Kidney epithelial cell (primary cell): ENCODE measurements around the gene CDH23. TPM values are rescaled to one million over a fixed set of nuclear protein-coding genes. Genes with fewer than 3 reads are reported as not detected.

ENCODE experiments used
- DNase-seq: peaks from one replicate; pipeline ENCODE4 v3.0.0-alpha.2; 2010; ENCODE audit warnings: low read depth
- H3K27me3 ChIP-seq: 2 replicates; pipeline ENCODE4 v1.6.0; 2011; ENCODE audit warnings: low read length; ENCODE audit not compliant: control insufficient read depth, insufficient read depth
- H3K36me3 ChIP-seq: 2 replicates; pipeline ENCODE4 v1.5.1; 2011; ENCODE audit warnings: low read length; ENCODE audit not compliant: control insufficient read depth, insufficient read depth
- H3K4me3 ChIP-seq: 2 replicates; pipeline ENCODE4 v1.5.1; 2011; ENCODE audit warnings: low read depth, mild to moderate bottlenecking, control low read depth, low read length
- CTCF ChIP-seq: IDR thresholded peaks from 2 replicates; pipeline ENCODE4 v1.5.1; 2011; ENCODE audit warnings: mild to moderate bottlenecking, moderate library complexity, low read length, control low read depth, inconsistent platforms; ENCODE audit not compliant: insufficient read depth, poor library complexity, severe bottlenecking
- total RNA-seq: library from RNA; depleted of rRNA; stranded (reverse); fragments of >200 nt; gene quantifications from 2 replicates; pipeline ENCODE4 v1.2.3, GENCODE V29; 2015

Gene CDH23
- total RNA-seq, 1 donor from 2014 or later: 0.04 TPM

GRCh38 chr10:71782917-71783490, 386.3 kb downstream of the CDH23 start:
- Histone ChIP-seq H3K36me3 (no peaks in the 10 kb centered on the region), H3K4me3 (no peak overlapping the region), H3K27me3 (peaks cover 8% of the 10 kb centered on the region)
- DNase-seq: no peak
- TF ChIP-seq CTCF: no peak

GRCh38 chr10:71783917-71784678, 387.4 kb downstream of the CDH23 start:
- DNase-seq: no peak
- Histone ChIP-seq H3K4me3 (no peak overlapping the region), H3K36me3 (no peaks in the 10 kb centered on the region), H3K27me3 (peaks cover 8% of the 10 kb centered on the region)
- no peak for TF ChIP-seq CTCF

- H3K27me3 ChIP-seq: peaks cover 8% of the 10 kb centered on the region
- no peaks in the 10 kb centered on the region for H3K36me3 ChIP-seq
- no peak overlapping the region for H3K4me3 ChIP-seq
- DNase-seq: no peak
- no peak for TF ChIP-seq CTCF
These were observed 388.1 kb downstream of the CDH23 start for GRCh38 chr10:71784679-71785272.

GRCh38 chr10:71788954-71789353, 392.2 kb downstream of the CDH23 start:
- peaks cover 15% of the 10 kb centered on the region for H3K27me3 ChIP-seq
- TF ChIP-seq CTCF: no peak
- no peaks in the 10 kb centered on the region for H3K36me3 ChIP-seq
- DNase-seq: no peak
- no peak overlapping the region for H3K4me3 ChIP-seq

- peaks cover 15% of the 10 kb centered on the region for H3K27me3 ChIP-seq
- no peak for DNase-seq
- H3K4me3 ChIP-seq: no peak overlapping the region
- H3K36me3 ChIP-seq: no peaks in the 10 kb centered on the region
- no peak for TF ChIP-seq CTCF
These were observed 393.2 kb downstream of the CDH23 start for GRCh38 chr10:71789871-71790270.
